ENCODE results near the gene SENP1.

The SENP1 gene

DNA sequence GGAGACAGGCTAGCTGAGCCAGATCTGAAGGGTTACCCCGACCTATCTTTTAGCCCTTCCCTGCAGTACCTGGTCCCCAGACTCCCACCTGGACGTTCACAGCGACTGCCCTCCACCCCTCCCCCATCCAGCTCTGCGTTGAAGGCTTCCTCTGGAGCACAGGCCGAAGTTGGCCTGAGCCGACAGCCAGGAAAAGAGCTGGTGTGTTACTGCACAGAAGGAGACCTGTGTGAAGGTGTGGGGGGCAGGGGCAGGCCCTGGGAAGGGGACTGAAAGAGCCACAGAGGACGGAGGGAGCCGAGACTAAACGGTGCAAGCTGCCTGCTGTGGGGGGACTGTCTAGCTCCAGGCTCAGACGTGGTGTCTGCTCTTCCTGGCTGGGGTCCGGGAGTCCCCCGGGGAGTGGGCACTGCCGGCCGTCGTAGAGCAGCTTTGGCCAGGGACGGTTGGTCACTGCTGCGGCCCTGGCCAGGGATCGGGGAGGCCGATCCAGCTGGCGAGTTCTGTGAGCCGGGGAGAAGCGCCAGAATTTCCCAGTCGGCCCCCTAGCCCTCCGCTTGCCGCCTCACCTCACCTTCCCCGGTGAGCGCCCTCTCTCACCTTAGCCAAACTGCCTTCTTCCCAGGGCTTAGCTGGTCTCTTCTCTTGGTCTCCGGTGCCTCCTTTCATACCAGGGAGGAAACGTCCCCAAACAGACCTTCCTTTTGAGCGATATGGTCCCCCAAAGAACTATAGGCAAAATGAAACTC, 100.7 kb downstream of the SENP1 start:
- H3K27ac ChIP-seq: no peak overlapping the region
- peaks cover 53% of the 10 kb centered on the region for H4K20me1 ChIP-seq
- no peak overlapping the region for H3K9ac ChIP-seq
- no peaks in the 10 kb centered on the region for H3K36me3 ChIP-seq
- no peaks in the 10 kb centered on the region for H3K9me3 ChIP-seq
- peaks cover 71% of the 10 kb centered on the region for H3K27me3 ChIP-seq
- no peak for TF ChIP-seq Cebpa-rat (IDR thresholded peaks at IDR 0.05)
- H3K4me1 ChIP-seq: peaks cover 37% of the 10 kb centered on the region
- peak overlapping the region; percentile 64 for H3K4me3 ChIP-seq
- peak overlapping the region; percentile 89 for H3K4me2 ChIP-seq

DNA sequence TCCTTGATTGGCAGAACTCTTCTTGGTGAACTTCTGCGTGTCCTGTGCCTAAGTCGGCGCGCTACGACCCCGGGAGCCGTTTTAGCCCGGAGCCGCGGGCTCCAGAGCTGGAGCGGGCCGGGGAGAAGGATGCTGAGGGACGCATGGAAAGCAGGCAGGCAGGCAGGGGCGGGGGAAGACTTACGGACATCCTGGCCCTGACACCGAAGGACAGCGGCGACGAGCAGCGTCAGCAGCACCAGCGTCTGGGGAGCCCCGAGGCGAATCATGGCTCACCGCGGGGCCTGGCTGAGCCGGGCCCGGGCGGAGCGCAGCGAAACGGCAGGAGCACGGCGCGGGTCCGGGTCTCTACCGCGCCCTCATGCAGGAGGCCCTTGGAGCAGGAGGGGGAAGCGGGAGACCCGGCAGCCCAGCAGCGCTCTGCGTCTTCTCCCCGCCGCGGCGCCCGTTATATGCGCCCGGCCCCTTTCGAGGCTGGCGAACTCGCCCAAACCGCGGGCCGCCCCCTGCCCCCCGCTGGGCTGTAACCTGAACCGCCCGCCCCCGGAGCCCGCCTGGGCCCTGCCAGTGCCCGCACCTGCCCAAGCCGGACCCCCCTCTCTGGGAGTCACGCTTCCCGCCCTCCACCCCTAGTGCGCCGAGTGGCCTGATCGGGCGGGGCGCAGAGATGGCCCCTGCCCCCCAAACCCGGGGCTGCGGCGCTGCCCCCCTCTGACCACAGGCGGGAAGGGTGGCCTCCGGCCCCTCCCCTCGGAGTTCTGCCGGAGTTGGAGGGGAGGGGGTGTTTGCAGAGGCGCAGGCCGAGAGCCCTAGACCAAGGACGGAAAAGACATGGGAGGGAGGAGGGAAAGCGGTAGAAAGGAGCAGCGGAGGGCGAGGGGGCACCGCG, 101.6 kb downstream of the SENP1 start, which contains the start of gene COL2A1:
Gene COL2A1 (minus strand): TSS at position 424 of the 889 bp plus-strand sequence. CDS start 155 bp downstream, at position 269.
- no peak for TF ChIP-seq Cebpa-rat (IDR thresholded peaks at IDR 0.05)
- Histone ChIP-seq H3K4me3 (peak within 1 kb of the TSS; percentile 64), H3K36me3 (no peaks in the 10 kb centered on the region), H3K9ac (no peak within 1 kb of the TSS), H4K20me1 (peaks cover 53% of the 10 kb centered on the region), H3K9me3 (no peaks in the 10 kb centered on the region), H3K4me2 (peak within 1 kb of the TSS; percentile 89), H3K4me1 (peaks cover 37% of the 10 kb centered on the region), H3K27ac (no peak within 1 kb of the TSS), H3K27me3 (peaks cover 80% of the 10 kb centered on the region)

DNA sequence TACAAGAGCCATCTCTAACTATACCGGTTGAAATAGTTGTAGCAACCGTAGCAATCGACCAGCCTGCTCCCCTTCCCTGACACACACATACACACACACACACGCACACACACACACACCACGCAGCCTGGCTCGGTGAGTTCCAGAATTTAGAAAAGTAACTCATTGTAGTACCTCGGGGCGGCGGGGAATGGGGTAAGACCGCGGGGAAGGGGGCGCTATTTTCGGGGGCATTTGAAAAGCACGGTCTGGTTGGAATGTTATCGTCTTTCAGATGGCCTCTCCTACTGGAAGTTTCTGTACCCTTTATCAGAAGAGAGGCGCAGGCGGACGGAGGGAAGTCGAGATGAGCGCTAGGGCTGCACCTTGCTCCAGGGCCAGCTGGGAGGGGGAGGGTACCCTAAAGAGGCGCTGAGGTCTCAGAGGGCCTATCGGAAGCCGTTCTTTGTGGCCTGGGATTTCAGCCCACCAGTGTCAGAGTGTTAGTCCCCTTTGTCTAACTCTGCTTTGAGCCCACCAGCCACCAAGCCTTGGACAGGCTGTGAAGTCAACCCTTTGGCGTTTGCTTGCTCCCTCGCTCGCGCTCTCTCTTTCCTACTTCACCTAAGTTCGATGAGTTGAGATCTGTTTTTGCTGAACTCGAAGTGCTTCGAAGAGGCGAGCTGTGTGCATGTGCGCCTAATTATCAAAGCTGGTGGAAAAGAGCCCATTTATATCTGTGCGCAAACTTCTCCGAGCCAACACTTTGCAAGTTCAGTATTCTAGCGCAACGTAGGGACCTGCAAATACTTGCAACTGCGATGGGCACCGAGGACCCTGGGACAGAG, 102.4 kb downstream of the SENP1 start:
- H4K20me1 ChIP-seq: peaks cover 53% of the 10 kb centered on the region
- peak overlapping the region; percentile 89 for H3K4me2 ChIP-seq
- H3K36me3 ChIP-seq: no peaks in the 10 kb centered on the region
- peak overlapping the region; percentile 64 for H3K4me3 ChIP-seq
- H3K9ac ChIP-seq: no peak overlapping the region
- peaks cover 85% of the 10 kb centered on the region for H3K27me3 ChIP-seq
- no peak overlapping the region for H3K27ac ChIP-seq
- H3K9me3 ChIP-seq: no peaks in the 10 kb centered on the region
- no peak for TF ChIP-seq Cebpa-rat (IDR thresholded peaks at IDR 0.05)
- peaks cover 37% of the 10 kb centered on the region for H3K4me1 ChIP-seq

DNA sequence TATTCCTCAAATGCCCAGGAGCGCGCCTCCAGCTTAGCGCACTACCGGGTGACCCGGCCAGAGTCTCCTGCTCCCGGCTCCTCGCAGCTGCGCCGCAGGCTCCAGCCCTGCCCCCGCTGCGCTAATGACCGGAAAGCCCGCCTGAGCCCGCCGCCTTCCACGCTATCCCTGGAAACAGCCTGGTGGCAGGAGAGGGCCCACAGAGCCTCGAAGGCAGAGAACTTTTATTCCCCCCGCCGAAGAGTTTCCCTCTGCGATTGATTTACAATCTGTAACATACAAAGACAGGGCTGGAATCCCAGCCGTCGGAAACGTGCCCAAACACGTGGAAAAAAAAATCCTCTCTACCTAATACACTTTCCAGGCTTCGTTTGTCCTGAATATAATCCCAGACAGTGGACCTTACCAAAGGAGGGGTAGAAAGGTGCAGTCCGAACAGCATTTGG, 103.1 kb downstream of the SENP1 start:
- H3K27me3 ChIP-seq: peaks cover 89% of the 10 kb centered on the region
- H3K27ac ChIP-seq: no peak overlapping the region

DNA sequence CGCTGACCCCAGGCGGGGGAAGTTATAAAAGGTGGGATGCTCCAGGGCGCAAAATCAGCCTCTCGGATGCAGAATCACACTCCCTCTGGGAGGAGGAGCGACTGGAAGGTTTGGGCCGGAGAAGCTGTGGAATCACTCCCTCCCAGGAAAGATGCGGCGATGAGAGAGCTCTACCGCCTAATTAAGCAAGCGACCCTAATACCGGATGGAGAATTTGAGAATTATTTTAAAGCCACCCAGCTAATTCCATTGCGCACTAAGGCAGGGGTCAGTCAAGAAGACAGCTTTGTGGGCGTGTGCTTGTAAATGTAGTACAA, 103.5 kb downstream of the SENP1 start:
- peaks cover 53% of the 10 kb centered on the region for H4K20me1 ChIP-seq
- peaks cover 93% of the 10 kb centered on the region for H3K27me3 ChIP-seq
- H3K27ac ChIP-seq: no peak overlapping the region
- peak overlapping the region; percentile 60; the same call in 1 of the 2 replicates for H3K4me3 ChIP-seq
- H3K9ac ChIP-seq: no peak overlapping the region
- no peak for TF ChIP-seq Cebpa-rat (IDR thresholded peaks at IDR 0.05)
- no peaks in the 10 kb centered on the region for H3K36me3 ChIP-seq
- H3K9me3 ChIP-seq: no peaks in the 10 kb centered on the region
- H3K4me2 ChIP-seq: peak overlapping the region; percentile 89
- H3K4me1 ChIP-seq: peaks cover 37% of the 10 kb centered on the region

More for the DNA sequence above, 103.1 kb downstream of the SENP1 start:
- TF ChIP-seq Cebpa-rat (IDR thresholded peaks at IDR 0.05): no peak
- H4K20me1 ChIP-seq: peaks cover 53% of the 10 kb centered on the region
- H3K4me1 ChIP-seq: peaks cover 37% of the 10 kb centered on the region
- no peak overlapping the region for H3K4me2 ChIP-seq
- H3K36me3 ChIP-seq: no peaks in the 10 kb centered on the region
- no peaks in the 10 kb centered on the region for H3K9me3 ChIP-seq
- no peak overlapping the region for H3K4me3 ChIP-seq
- H3K9ac ChIP-seq: no peak overlapping the region

DNA sequence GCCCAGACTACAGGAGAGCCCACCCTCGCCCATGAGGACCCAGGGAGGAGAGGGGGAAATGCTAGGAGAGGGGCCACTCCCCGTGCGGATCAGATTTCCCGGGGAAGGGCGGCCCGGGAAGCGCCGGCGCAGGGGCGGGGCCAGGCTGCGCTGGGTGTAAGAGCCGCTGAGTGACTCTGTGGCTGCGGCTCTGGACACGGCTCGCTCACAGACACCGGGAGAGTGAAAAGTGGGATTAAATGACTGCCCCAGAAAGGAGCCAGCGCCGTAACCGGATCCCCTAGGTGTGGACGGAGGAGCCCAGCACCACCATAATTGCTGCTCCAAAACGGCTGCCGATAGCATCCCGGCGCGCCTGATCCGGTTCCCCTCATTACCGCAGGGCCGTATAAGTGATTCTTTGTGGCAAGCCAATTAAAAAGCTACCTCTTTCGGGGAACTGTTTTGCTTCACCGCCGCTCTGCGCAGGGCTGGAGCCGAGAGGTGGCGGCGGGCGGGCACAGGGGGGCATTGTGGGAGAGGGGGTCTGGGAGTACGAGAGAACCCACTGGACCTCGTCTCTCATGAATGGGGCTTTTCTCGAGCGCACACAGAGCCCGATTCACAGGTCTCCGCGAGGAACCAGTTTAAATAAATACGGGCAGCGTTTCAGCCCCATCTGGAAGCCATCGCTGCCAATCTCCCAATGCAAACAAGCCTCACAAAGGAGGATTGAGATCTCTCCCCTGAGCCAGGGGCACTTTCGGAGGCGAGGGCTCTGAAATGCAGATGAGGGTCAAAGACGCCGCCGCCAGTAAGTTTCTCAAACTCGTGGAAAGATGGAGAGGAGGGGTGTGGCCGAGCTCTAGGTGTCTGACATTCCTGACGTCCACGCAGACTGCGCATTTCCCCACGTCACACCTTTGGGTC, 104.1 kb downstream of the SENP1 start:
- H3K27me3 ChIP-seq: peaks cover 93% of the 10 kb centered on the region
- no peak overlapping the region for H3K9ac ChIP-seq
- peak overlapping the region; percentile 60 for H3K4me3 ChIP-seq
- peaks cover 37% of the 10 kb centered on the region for H3K4me1 ChIP-seq
- no peaks in the 10 kb centered on the region for H3K36me3 ChIP-seq
- TF ChIP-seq Cebpa-rat (IDR thresholded peaks at IDR 0.05): no peak
- H3K27ac ChIP-seq: no peak overlapping the region
- peaks cover 53% of the 10 kb centered on the region for H4K20me1 ChIP-seq
- H3K4me2 ChIP-seq: peak overlapping the region; percentile 89
- H3K9me3 ChIP-seq: no peaks in the 10 kb centered on the region

DNA sequence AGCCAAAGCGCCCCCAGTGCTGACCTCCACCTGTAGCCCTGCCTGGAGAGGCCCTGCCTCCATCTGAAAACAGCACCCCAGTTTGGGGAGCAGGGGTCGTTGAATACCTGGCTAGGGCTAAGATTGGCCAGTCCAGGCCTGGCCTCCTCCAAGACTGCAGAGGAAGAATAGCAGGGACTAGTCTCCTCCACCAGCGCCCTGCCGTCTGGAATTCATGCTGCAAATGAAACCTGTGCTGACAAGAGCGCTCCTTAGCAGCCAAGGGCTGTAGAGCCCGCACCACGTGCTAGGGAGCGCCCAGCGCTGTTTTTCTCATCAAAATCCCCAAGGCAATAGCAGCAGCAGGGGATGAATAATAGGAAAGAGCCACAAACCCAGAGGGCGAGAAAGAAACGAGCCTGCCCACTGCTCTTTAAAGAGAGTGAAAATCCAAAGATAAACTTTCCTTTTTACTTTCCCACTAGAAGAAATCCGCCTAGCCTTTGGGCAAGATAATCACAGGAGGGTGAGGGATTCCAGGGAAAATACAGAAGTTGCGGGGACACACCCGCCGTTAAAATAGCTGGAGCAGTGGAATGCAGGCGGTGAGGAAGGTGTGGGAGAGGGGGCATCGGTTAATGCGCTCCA, 104.9 kb downstream of the SENP1 start:
- Histone ChIP-seq H3K4me1 (peaks cover 41% of the 10 kb centered on the region), H3K4me2 (peak overlapping the region; percentile 89), H3K36me3 (no peaks in the 10 kb centered on the region), H3K4me3 (peak overlapping the region; percentile 60), H3K9ac (no peak overlapping the region), H3K27me3 (peaks cover 87% of the 10 kb centered on the region), H4K20me1 (peaks cover 53% of the 10 kb centered on the region), H3K9me3 (no peaks in the 10 kb centered on the region), H3K27ac (no peak overlapping the region)
- no peak for TF ChIP-seq Cebpa-rat (IDR thresholded peaks at IDR 0.05)

DNA sequence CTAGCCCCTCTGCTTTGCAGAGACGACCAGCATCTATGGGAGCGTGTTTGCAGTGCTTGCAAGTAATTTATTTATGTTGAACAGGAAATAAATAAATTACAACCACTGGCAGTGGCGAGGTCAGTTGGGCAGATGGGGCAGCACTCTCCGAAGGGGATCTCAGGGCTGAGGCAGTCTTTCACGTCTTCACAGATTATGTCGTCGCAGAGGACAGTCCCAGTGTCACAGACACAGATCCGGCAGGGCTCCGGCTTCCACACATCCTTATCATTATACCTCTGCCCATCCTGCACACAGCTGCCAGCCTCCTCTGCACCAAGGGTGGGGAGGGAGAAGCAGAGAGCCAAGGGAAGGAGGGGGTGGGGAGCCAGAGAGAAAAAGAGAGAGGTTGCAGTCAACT, 106.1 kb downstream of the SENP1 start:
- H3K9ac ChIP-seq: no peak overlapping the region
- H3K4me3 ChIP-seq: no peak overlapping the region
- no peak overlapping the region for H3K27ac ChIP-seq
- H4K20me1 ChIP-seq: peaks cover 47% of the 10 kb centered on the region
- peaks cover 49% of the 10 kb centered on the region for H3K4me1 ChIP-seq
- H3K36me3 ChIP-seq: no peaks in the 10 kb centered on the region
- H3K4me2 ChIP-seq: no peak overlapping the region
- TF ChIP-seq Cebpa-rat (IDR thresholded peaks at IDR 0.05): no peak
- no peaks in the 10 kb centered on the region for H3K9me3 ChIP-seq
- H3K27me3 ChIP-seq: peaks cover 76% of the 10 kb centered on the region

Data from BLaER1 (cell line).